Natural killer cell (primary cell): ENCODE measurements around the gene VAV1. TPM values are rescaled to one million over a fixed set of nuclear protein-coding genes. Genes with fewer than 3 reads are reported as not detected.
"Not testable (repeated sequence)": the region's sequence is repeated elsewhere in the genome, so short reads cannot be mapped to it uniquely, and the experiment has no call there.

Experiments used
- ATAC-seq, 3 donors: fragments of 150-1000 bp in 2 of 3; fragments of 200-7000 bp in 1 of 3; cut with Tn5 transposase; 1 replicate in 1 of 3; 2 replicates in 2 of 3; pipeline ENCODE4 v1.10.0; 2021; ENCODE audit warnings: mild to moderate bottlenecking in 2 of 3, moderate library complexity in 2 of 3
- DNase-seq, 2 donors: peaks; one replicate each; pipeline versions ENCODE4 v3.0.0 to v3.0.0-alpha.2; 2013 to 2021; ENCODE audit warnings: mixed read lengths in 1 of 2
- H3K27ac ChIP-seq: one replicate; pipeline ENCODE4 v1.5.1; 2013; ENCODE audit warnings: mild to moderate bottlenecking, low read length
- H3K27me3 ChIP-seq: one replicate; pipeline ENCODE4 v1.6.1; 2013; ENCODE audit warnings: low read length; ENCODE audit not compliant: control insufficient read depth, insufficient read depth
- H3K36me3 ChIP-seq: one replicate; pipeline ENCODE4 v1.6.1; 2013; ENCODE audit warnings: low read length; ENCODE audit not compliant: control insufficient read depth, insufficient read depth
- H3K4me1 ChIP-seq: one replicate; pipeline ENCODE4 v1.6.1; 2013; ENCODE audit warnings: low read length; ENCODE audit not compliant: control insufficient read depth, insufficient read depth
- H3K4me3 ChIP-seq: one replicate; pipeline ENCODE4 v1.5.1; 2013; ENCODE audit warnings: low read length
- H3K9me3 ChIP-seq: one replicate; pipeline ENCODE4 v1.6.1; 2013; ENCODE audit warnings: low read length; ENCODE audit not compliant: control insufficient read depth, insufficient read depth
- H3K27ac Mint-ChIP-seq, 2 donors: one replicate each; pipeline ENCODE4 v1.8.0; 2022; ENCODE audit warnings: mild to moderate bottlenecking in 2 of 2, mixed read lengths in 2 of 2, moderate library complexity in 1 of 2
- H3K27me3 Mint-ChIP-seq, 2 donors: one replicate each; pipeline ENCODE4 v1.8.0; 2022; ENCODE audit warnings: low read depth in 2 of 2, mixed read lengths in 2 of 2
- H3K36me3 Mint-ChIP-seq: one replicate; pipeline ENCODE4 v1.8.0; 2022; ENCODE audit warnings: mixed read lengths
- H3K4me1 Mint-ChIP-seq, 2 donors: one replicate each; pipeline ENCODE4 v1.8.0; 2022; ENCODE audit warnings: mixed read lengths in 2 of 2
- H3K4me3 Mint-ChIP-seq: one replicate; pipeline ENCODE4 v1.8.0; 2022; ENCODE audit warnings: mild to moderate bottlenecking, moderate library complexity, mixed read lengths
- H3K9me3 Mint-ChIP-seq, 2 donors: one replicate each; pipeline ENCODE4 v1.8.0; 2022; ENCODE audit warnings: mixed read lengths in 2 of 2
- CTCF ChIP-seq: fragments of 200-600 bp; IDR thresholded peaks from one replicate; pipeline ENCODE4 v1.8.0; 2022; ENCODE audit warnings: antibody characterized with exemption
- WGBS: methylation state at CpG from one replicate; pipeline ENCODE4 v1.1.7; 2013; ENCODE audit warnings: missing lambda C conversion rate; ENCODE audit not compliant: insufficient coverage; 5-methylcytosine and 5-hydroxymethylcytosine counted together
- intact Hi-C: fragments of 100-400 bp; cut with micrococcal nuclease; formaldehyde crosslinking; loops from one replicate; pipeline ENCODE4 v1.14.2; 2022
- total RNA-seq, 4 donors: library from RNA; stranded (reverse); fragments of 120-200 nt in 1 of 4; gene quantifications; one replicate each; pipeline versions ENCODE4 v1.2.3 to v1.2.4, GENCODE V29; 2013 to 2022

VAV1 gene
- total RNA-seq, 3 donors from 2014 or later (not counting 1 experiment from before 2014, with no cell fraction given): 141 to 167 (median 164) TPM

GRCh38 chr19:6865849-6866248 is 93.3 kb downstream of the VAV1 start:
- peaks cover 13% of the 10 kb centered on the region for H3K4me1 ChIP-seq
- no peaks in the 10 kb centered on the region for H3K36me3 ChIP-seq
- H3K9me3 ChIP-seq: no peaks in the 10 kb centered on the region
- no peak for ATAC-seq
- intact Hi-C loops: no loop called here
- WGBS: 89% methylated on average over 10 of the region's 10 CpGs
- DNase-seq: no peak
- peaks cover 13 to 19% of the 10 kb centered on the region in 2 donors for H3K4me1 Mint-ChIP-seq
- no peaks in the 10 kb centered on the region for H3K9me3 Mint-ChIP-seq
- H3K27ac ChIP-seq: no peak overlapping the region
- no peak for TF ChIP-seq CTCF
- H3K4me3 Mint-ChIP-seq: no peak overlapping the region
- no peaks in the 10 kb centered on the region for H3K27me3 ChIP-seq
- H3K4me3 ChIP-seq: no peak overlapping the region
- H3K27me3 Mint-ChIP-seq: no peaks in the 10 kb centered on the region
- no peaks in the 10 kb centered on the region for H3K36me3 Mint-ChIP-seq
- no peak overlapping the region for H3K27ac Mint-ChIP-seq

GRCh38 chr19:6866741-6867151 is 94.2 kb downstream of the VAV1 start:
- H3K4me3 Mint-ChIP-seq: no peak overlapping the region
- no peaks in the 10 kb centered on the region for H3K36me3 Mint-ChIP-seq
- no peak overlapping the region for H3K27ac Mint-ChIP-seq
- no peaks in the 10 kb centered on the region for H3K36me3 ChIP-seq
- H3K27me3 ChIP-seq: no peaks in the 10 kb centered on the region
- no peak overlapping the region for H3K4me3 ChIP-seq
- H3K9me3 ChIP-seq: no peaks in the 10 kb centered on the region
- ATAC-seq: no peak
- H3K4me1 ChIP-seq: peaks cover 13% of the 10 kb centered on the region
- H3K27me3 Mint-ChIP-seq: no peaks in the 10 kb centered on the region
- H3K9me3 Mint-ChIP-seq: no peaks in the 10 kb centered on the region
- H3K4me1 Mint-ChIP-seq: peaks cover 13 to 16% of the 10 kb centered on the region in 2 donors
- intact Hi-C loops: no loop called here
- no peak overlapping the region for H3K27ac ChIP-seq
- WGBS: 75% methylated on average over 6 of the region's 6 CpGs
- TF ChIP-seq CTCF: no peak
- no peak for DNase-seq

GRCh38 chr19:6868351-6868750 is 95.8 kb downstream of the VAV1 start:
- ATAC-seq: peak in 1 of 3 donors; percentile 40
- 13% methylated on average over 4 of the region's 4 CpGs for WGBS

GRCh38 chr19:6869151-6869882 is 96.8 kb downstream of the VAV1 start:
- H3K36me3 Mint-ChIP-seq, H3K27me3 Mint-ChIP-seq, intact Hi-C loops, H3K9me3 Mint-ChIP-seq, H3K27ac Mint-ChIP-seq, H3K4me3 Mint-ChIP-seq, H3K27ac ChIP-seq, H3K36me3 ChIP-seq, ATAC-seq, H3K4me3 ChIP-seq, H3K9me3 ChIP-seq, H3K4me1 ChIP-seq, H3K4me1 Mint-ChIP-seq, H3K27me3 ChIP-seq, DNase-seq: not testable (repeated sequence)
- WGBS: 92% methylated on average over 22 of the region's 22 CpGs

More at GRCh38 chr19:6868351-6868750, 95.8 kb downstream of the VAV1 start:
- no peaks in the 10 kb centered on the region for H3K36me3 Mint-ChIP-seq
- H3K36me3 ChIP-seq: no peaks in the 10 kb centered on the region
- no peak overlapping the region for H3K4me3 ChIP-seq
- H3K9me3 Mint-ChIP-seq: no peaks in the 10 kb centered on the region
- peaks cover 4 to 5% of the 10 kb centered on the region in 2 donors for H3K4me1 Mint-ChIP-seq
- no peaks in the 10 kb centered on the region for H3K27me3 ChIP-seq
- H3K4me3 Mint-ChIP-seq: no peak overlapping the region
- peaks cover 2% of the 10 kb centered on the region for H3K4me1 ChIP-seq
- TF ChIP-seq CTCF: no peak
- peak in 1 of 2 donors; percentile 24 for DNase-seq
- H3K27ac Mint-ChIP-seq: no peak overlapping the region
- H3K27me3 Mint-ChIP-seq: no peaks in the 10 kb centered on the region
- no peaks in the 10 kb centered on the region for H3K9me3 ChIP-seq
- intact Hi-C loops: no loop called here
- H3K27ac ChIP-seq: no peak overlapping the region
